Heart right ventricle (tissue), 16 donors: ENCODE data around the gene CCDC178. TPM values are rescaled to one million over a fixed set of nuclear protein-coding genes. Genes with fewer than 3 reads are reported as not detected.

Source experiments
- ATAC-seq, 8 donors: fragments of 200-7000 bp; cut with Tn5 transposase; one replicate each; pipeline ENCODE4 v1.9.1; 2020; ENCODE audit warnings: mild to moderate bottlenecking in 8 of 8, moderate library complexity in 8 of 8, moderate number of reproducible peaks in 1 of 8
- DNase-seq, 2 donors: peaks; one replicate each; pipeline ENCODE4 v3.0.0-alpha.2; 2020
- H3K27ac ChIP-seq, 10 donors: fragments of 200-600 bp; sonication (generic) in 2 of 10; one replicate each; pipeline versions ENCODE4 v1.5.0 to v1.8.0; 2020 to 2022; ENCODE audit warnings: mild to moderate bottlenecking in 3 of 10
- H3K27me3 ChIP-seq, 7 donors: fragments of 200-600 bp; one replicate each; pipeline ENCODE4 v1.8.0; 2021 to 2022; ENCODE audit warnings: mild to moderate bottlenecking in 2 of 7
- H3K36me3 ChIP-seq, 9 donors: fragments of 200-600 bp; sonication (generic) in 1 of 9; one replicate each; pipeline versions ENCODE4 v1.5.0 to v1.8.0; 2020 to 2022; ENCODE audit warnings: mild to moderate bottlenecking in 2 of 9
- H3K4me1 ChIP-seq, 9 donors: fragments of 200-600 bp; sonication (generic) in 1 of 9; one replicate each; pipeline versions ENCODE4 v1.5.0 to v1.8.0; 2020 to 2022; ENCODE audit warnings: mild to moderate bottlenecking in 4 of 9
- H3K4me3 ChIP-seq, 10 donors: fragments of 200-600 bp; sonication (generic) in 2 of 10; one replicate each; pipeline versions ENCODE4 v1.5.0 to v1.8.0; 2020 to 2022; ENCODE audit warnings: mild to moderate bottlenecking in 7 of 10, moderate library complexity in 2 of 10
- H3K9me3 ChIP-seq, 11 donors: fragments of 200-600 bp in 10 of 11; sonication (generic) in 2 of 11; one replicate each; pipeline versions ENCODE4 v1.5.0 to v1.8.0; 2013 to 2022; ENCODE audit warnings: mild to moderate bottlenecking in 2 of 11, control low read depth in 1 of 11, moderate library complexity in 1 of 11
- CTCF ChIP-seq, 9 donors: fragments of 200-600 bp; sonication (generic) in 2 of 9; IDR thresholded peaks; one replicate each; pipeline versions ENCODE4 v1.5.0 to v1.8.0; 2021 to 2022; ENCODE audit warnings: antibody characterized with exemption in 9 of 9, mild to moderate bottlenecking in 5 of 9, moderate library complexity in 1 of 9
- WGBS, 2 donors: extraction: QIAGEN DNeasy Blood & Tissue Kit; methylation state at CpG; one replicate each; pipeline ENCODE4 v1.1.7; 2013; ENCODE audit warnings: inconsistent platforms in 1 of 2; 5-methylcytosine and 5-hydroxymethylcytosine counted together
- intact Hi-C, 10 donors: fragments of 100-400 bp; cut with DNase I; formaldehyde crosslinking; loops; one replicate each; pipeline versions ENCODE4 v1.11.1 to v1.14.2; 2022
- long read RNA-seq, 3 donors: library from polyadenylated mRNA; unstranded; transcript quantifications; one replicate each; pipeline ENCODE4 v2.0.0, GENCODE V29; 2020 to 2021
- polyA plus RNA-seq, 2 donors: library from polyadenylated mRNA; stranded (reverse); fragments of 200-250 nt; gene quantifications; one replicate each; pipeline ENCODE4 v1.2.3, GENCODE V29; 2013
- total RNA-seq, 10 donors: library from RNA; stranded (reverse); fragmentation: NEBNext Ultra II Directional in 3 of 10; extraction: Animal tissue kit (Norgen Biotek cat#: 25700) in 3 of 10; gene quantifications; one replicate each; pipeline versions ENCODE4 v1.2.1 to v1.2.4, GENCODE V29; 2021 to 2023
- donor health status: Arrhythmogenic right ventricular cardiomyopathy.
- donor health status: ischemic (EF 13 %, LVEDD 7.1; RV severe dilation, severe dysfunction).
- donor health status: healthy with polysubstance abuse.
- donor health status: DM: no; HTN: yes; CAD: no.
- donor health status: DM: no; HTN: no; CAD: no.
- donor health status: ischemic (EF 25% LVEDD 6.9; RV normal size, moderate dysfunction).
- donor health status: ischemic (EF 25% LVEDD 5.7; RV mildly dilated, moderate dysfunction).
- donor health status: healthy.
- donor health status: DM: yes; HTN: yes; CAD: no.
- donor health status: Ischemic cardiomyopathy.
- donor health status: ischemic (EF 35%, LVEDD 5.7; RV mildly dilated, moderate dysfunction).
- donor health status: nonischemic (EF 11% LVEDD 7.7; RV severe dilation, severe dysfunction).
- donor health status: DM: yes; HTN: yes; CAD: no.
- donor health status: PGD.
- donor health status: ischemic (EF 29% LVEDD 5.4; RV normal size, mild dysfunction).
- donor health status: nonischemic (EF 23%, LVEDD 6.1; RV moderate dilation, normal function).

CCDC178 gene
- 1 to 10 TPM in 1 of 10 donors, under 1 TPM in 4, not detected in 5; 0.28 to 1.5 (median 0.37) TPM for total RNA-seq
- polyA plus RNA-seq: under 1 TPM in 1 of 2 donors, not detected in 1; 0.80 TPM
- long read RNA-seq, donor 1, partial matches to known transcripts: 0 of 1 reads
- long read RNA-seq, donor 1, other reads (novel, unspliced or antisense): 1 of 1 reads
- long read RNA-seq, donor 2, partial matches to known transcripts: 0 of 2 reads
- long read RNA-seq, donor 2, other reads (novel, unspliced or antisense): 1 of 2 reads
- long read RNA-seq, donor 3: 0 reads

GRCh38 chr18:33440060-33441043 lies at the start of gene CCDC178:
Gene CCDC178 (minus strand): TSS chr18:33440721. CDS start chr18:33412088, 28,633 bp downstream.
- Histone ChIP-seq H3K27ac (peak within 1 kb of the TSS in 1 of 10 donors; percentile 6), H3K4me1 (peaks cover 0 to 7% (median 4%) of the 10 kb centered on the region in 9 donors), H3K4me3 (peak within 1 kb of the TSS in 9 of 10 donors; percentile 45 to 60 (median 52)), H3K9me3 (no peaks in the 10 kb centered on the region), H3K36me3 (no peaks in the 10 kb centered on the region), H3K27me3 (peaks cover 0 to 24% (median 7%) of the 10 kb centered on the region in 7 donors)
- ATAC-seq: peak in 7 of 8 donors; percentile 50 to 90 (median 62)
- 1% methylated on average over 68 to 77 of the region's 77 CpGs for WGBS, 2 donors
- DNase-seq: peak; percentile 8 to 21
- TF ChIP-seq CTCF (IDR thresholded peaks at IDR 0.05): peak in 7 of 9 donors; percentile 13 to 49 (median 41)
- intact Hi-C loops: loop anchor here in 4 of 10 donors (5.0 to 10.0 kb wide), 3 partner anchors 314 to 324 kb away; no protein-coding TSS in a partner anchor

- no peak for DNase-seq
- Histone ChIP-seq H3K36me3 (no peaks in the 10 kb centered on the region), H3K27ac (no peak overlapping the region), H3K4me3 (no peak overlapping the region), H3K4me1 (no peaks in the 10 kb centered on the region), H3K9me3 (peaks cover 0 to 13% (median 0%) of the 10 kb centered on the region in 11 donors), H3K27me3 (no peaks in the 10 kb centered on the region)
- WGBS, 2 donors: 78 to 85% methylated on average over 1 of the region's 1 CpG
- TF ChIP-seq CTCF (IDR thresholded peaks at IDR 0.05): no peak
- intact Hi-C loops: no loop called here
- ATAC-seq: no peak
Measured at GRCh38 chr18:33483908-33484307, 43.4 kb upstream of the CCDC178 start.

- no peak for ATAC-seq
Measured at GRCh38 chr18:33472509-33472908, 32.0 kb upstream of the CCDC178 start.

More at GRCh38 chr18:33472509-33472908, 32.0 kb upstream of the CCDC178 start:
- no peak overlapping the region for H3K4me3 ChIP-seq
- 48 to 49% methylated on average over 3 of the region's 3 CpGs for WGBS, 2 donors
- no peaks in the 10 kb centered on the region for H3K4me1 ChIP-seq
- no peak for DNase-seq
- H3K9me3 ChIP-seq: no peaks in the 10 kb centered on the region
- no peaks in the 10 kb centered on the region for H3K27me3 ChIP-seq
- no peak overlapping the region for H3K27ac ChIP-seq
- intact Hi-C loops: no loop called here
- TF ChIP-seq CTCF (IDR thresholded peaks at IDR 0.05): no peak
- H3K36me3 ChIP-seq: no peaks in the 10 kb centered on the region
